Stimulated activated CD8-positive, alpha-beta memory T cell treated with anti-CD3 and anti-CD28 coated beads, Interleukin-7, amount 100 ng/mL, for 24 hours (primary cell): Measurements from ENCODE around the gene RBPJL.

ENCODE experiments used
- DNase-seq: peaks from one replicate; pipeline ENCODE4 v3.0.0-alpha.2; 2020; ENCODE audit warnings: low read depth

The RBPJL gene

GRCh38 chr20:45362804-45363610 lies 56.4 kb downstream of the RBPJL start, which contains the start of gene SYS1:
Gene SYS1 (plus strand): TSS chr20:45363156. CDS start chr20:45363532, 376 bp downstream.
- peak; percentile 97 for DNase-seq

- no peak for DNase-seq
Measured at GRCh38 chr20:45363611-45364492, 57.2 kb downstream of the RBPJL start.

- no peak for DNase-seq
Measured at GRCh38 chr20:45365444-45365970, 58.9 kb downstream of the RBPJL start.

- no peak for DNase-seq
Measured at GRCh38 chr20:45366192-45366591, 59.6 kb downstream of the RBPJL start.

GRCh38 chr20:45366631-45367030 lies 60.0 kb downstream of the RBPJL start:
- DNase-seq: no peak

GRCh38 chr20:45367126-45367525 lies 60.5 kb downstream of the RBPJL start:
- no peak for DNase-seq
